HG02610 (cell line): ENCODE data around the gene OR7G2.
"Not testable (repeated sequence)": the region's sequence is repeated elsewhere in the genome, so short reads cannot be mapped to it uniquely, and the experiment has no call there.

Experiments used
- ATAC-seq: cut with Tn5 transposase; IDR thresholded peaks from one replicate; pipeline ENCODE4 v1.9.1; 2021; ENCODE audit warnings: mild to moderate bottlenecking, moderate library complexity; ENCODE audit not compliant: unreplicated experiment

The OR7G2 gene

GRCh38 chr19:9075064-9075949, 32.0 kb downstream of the OR7G2 start:
- ATAC-seq = no peak

- no peak for ATAC-seq
These were observed 33.5 kb downstream of the OR7G2 start for GRCh38 chr19:9073806-9074205.

- not testable (repeated sequence) for ATAC-seq
These were observed 35.6 kb downstream of the OR7G2 start for GRCh38 chr19:9071720-9072119.

- ATAC-seq = no peak
These were observed 37.2 kb downstream of the OR7G2 start for GRCh38 chr19:9070066-9070465.

GRCh38 chr19:9065457-9066014, 41.7 kb downstream of the OR7G2 start:
- no peak for ATAC-seq

- ATAC-seq = no peak
These were observed 45.4 kb downstream of the OR7G2 start for GRCh38 chr19:9061879-9062278.

- ATAC-seq = no peak
These were observed 46.5 kb downstream of the OR7G2 start for GRCh38 chr19:9060564-9061340.

GRCh38 chr19:9058905-9059667, 48.2 kb downstream of the OR7G2 start:
- no peak for ATAC-seq

- no peak for ATAC-seq
These were observed 49.6 kb downstream of the OR7G2 start for GRCh38 chr19:9057505-9058258.

GRCh38 chr19:9056131-9056530, 51.1 kb downstream of the OR7G2 start:
- not testable (repeated sequence) for ATAC-seq

- ATAC-seq = no peak
These were observed 52.5 kb downstream of the OR7G2 start for GRCh38 chr19:9054765-9055164.

GRCh38 chr19:9054207-9054606, 53.1 kb downstream of the OR7G2 start:
- no peak for ATAC-seq

- ATAC-seq = not testable (repeated sequence)
These were observed 53.6 kb downstream of the OR7G2 start for GRCh38 chr19:9053674-9054073.

GRCh38 chr19:9052894-9053293, 54.4 kb downstream of the OR7G2 start:
- no peak for ATAC-seq
